ENCODE results near the gene ADGRG3.
"Not testable (repeated sequence)": the region's sequence is repeated elsewhere in the genome, so short reads cannot be mapped to it uniquely, and the experiment has no call there.

Gene ADGRG3

GRCh38 chr16:57663917-57664661 is 4.0 kb upstream of the ADGRG3 start:
- no peak for DNase-seq

GRCh38 chr16:57664662-57665025 is 3.5 kb upstream of the ADGRG3 start:
- DNase-seq = no peak

GRCh38 chr16:57665541-57665940 is 2.6 kb upstream of the ADGRG3 start:
- DNase-seq = no peak

- DNase-seq = no peak
Measured at GRCh38 chr16:57666353-57667047, 1.6 kb upstream of the ADGRG3 start.

GRCh38 chr16:57667048-57667525 is 1.0 kb upstream of the ADGRG3 start:
- no peak for DNase-seq

GRCh38 chr16:57667526-57668262 is 412 bp upstream of the ADGRG3 start:
- no peak for DNase-seq

GRCh38 chr16:57668630-57669475 is 747 bp downstream of the ADGRG3 start:
- DNase-seq = no peak

- DNase-seq = no peak
Measured at GRCh38 chr16:57669476-57670162, 1.5 kb downstream of the ADGRG3 start.

GRCh38 chr16:57670196-57670595 is 2.1 kb downstream of the ADGRG3 start:
- DNase-seq = no peak

- DNase-seq = not testable (repeated sequence)
Measured at GRCh38 chr16:57671451-57671850, 3.3 kb downstream of the ADGRG3 start.

- DNase-seq = no peak
Measured at GRCh38 chr16:57672416-57672815, 4.3 kb downstream of the ADGRG3 start.

GRCh38 chr16:57672824-57673223 is 4.7 kb downstream of the ADGRG3 start:
- no peak for DNase-seq

GRCh38 chr16:57675741-57676551 is 7.8 kb downstream of the ADGRG3 start:
- peak; percentile 27 to 28 for DNase-seq

- DNase-seq = no peak
Measured at GRCh38 chr16:57676553-57677085, 8.5 kb downstream of the ADGRG3 start.

GRCh38 chr16:57677622-57678369 is 9.7 kb downstream of the ADGRG3 start:
- no peak for DNase-seq

GRCh38 chr16:57679016-57679415 is 10.9 kb downstream of the ADGRG3 start:
- DNase-seq = no peak

- no peak for DNase-seq
Measured at GRCh38 chr16:57679767-57680482, 11.8 kb downstream of the ADGRG3 start.

- DNase-seq = peak in 1 of 2 experiments; percentile 30
Measured at GRCh38 chr16:57680842-57681375, 12.8 kb downstream of the ADGRG3 start.
